Left forelimb (tissue), 1 donor: Measurements from ENCODE around the gene RCE1.

Experiments
- DNase-seq: peaks from one replicate; pipeline ENCODE4 v3.0.0-alpha.2; 2018; ENCODE audit warnings: low spot score

The RCE1 gene

GRCh38 chr11:66886671-66887221 is 43.5 kb downstream of the RCE1 start:
- DNase-seq = no peak

- no peak for DNase-seq
These were observed 44.3 kb downstream of the RCE1 start for GRCh38 chr11:66887526-66887925.

- DNase-seq = no peak
These were observed 45.0 kb downstream of the RCE1 start for GRCh38 chr11:66888282-66888681.

GRCh38 chr11:66889960-66890359 is 46.7 kb downstream of the RCE1 start:
- DNase-seq = no peak

- no peak for DNase-seq
These were observed 48.8 kb downstream of the RCE1 start for GRCh38 chr11:66891851-66892660.

- no peak for DNase-seq
These were observed 49.7 kb downstream of the RCE1 start for GRCh38 chr11:66892911-66893310.

- no peak for DNase-seq
These were observed 50.9 kb downstream of the RCE1 start for GRCh38 chr11:66894141-66894540.
